GM12878 (cell line): ENCODE measurements around the gene FRAS1. TPM values are rescaled to one million over a fixed set of nuclear protein-coding genes. Genes with fewer than 3 reads are reported as not detected.

Source experiments
- ATAC-seq: fragments of 200-7000 bp; cut with Tn5 transposase; 3 replicates; pipeline ENCODE4 v1.9.1; 2020; ENCODE audit warnings: mild to moderate bottlenecking, moderate library complexity
- BruUV-seq: library from RNA; stranded (reverse); fragments of 400-500 nt; replicated peaks from 2 replicates; lab custom pipeline; 2021; lab: Mats Ljungman, UMichigan
- CTCF ChIA-PET: fragments of 300-600 bp; sonication (Branson Sonifier 250); formaldehyde crosslinking; extraction: SDS; loops from one replicate; lab custom pipeline; 2021; ENCODE audit warnings: inconsistent platforms; lab: Yijun Ruan, JAX
- POLR2A ChIA-PET: fragments of 350-600 bp; formaldehyde crosslinking; extraction: SDS; loops from one replicate; lab custom pipeline; 2021; ENCODE audit warnings: inconsistent platforms; lab: Charles Lee
- RAD21 ChIA-PET: fragments of 300-600 bp; sonication (Branson Sonifier 250); formaldehyde crosslinking; loops from one replicate; lab custom pipeline; 2023; ENCODE audit warnings: antibody characterized with exemption; ENCODE audit not compliant: unreplicated experiment; lab: Charles Lee
- SMC1A ChIA-PET: fragments of 300-600 bp; sonication (Branson Sonifier 250); formaldehyde crosslinking; loops from one replicate; lab custom pipeline; 2023; ENCODE audit not compliant: unreplicated experiment, uncharacterized antibody; lab: Charles Lee
- DNase-seq: peaks from one replicate; pipeline ENCODE4 v3.0.0-alpha.2; 2011; ENCODE audit warnings: low read depth, low spot score
- FAIRE-seq: peaks from 3 replicates; lab custom pipeline; 2011; peaks lifted over from hg19 to GRCh38; lab: Jason Lieb, UNC
- H2AFZ ChIP-seq: 2 replicates; pipeline ENCODE4 v1.6.0; 2011; ENCODE audit warnings: low read depth, low read length, control low read depth; ENCODE audit not compliant: control insufficient read depth
- H3K27ac ChIP-seq: 2 replicates; pipeline ENCODE4 v1.5.1; 2011; ENCODE audit warnings: control low read depth; ENCODE audit not compliant: control insufficient read depth, insufficient read depth
- H3K27me3 ChIP-seq, 2 experiments: replicated peaks in 1 of 2; 2 replicates each; pipeline versions ENCODE4 v1.6.0 to v1.6.1; 2011; ENCODE audit warnings: low read length in 1 of 2; ENCODE audit not compliant: control insufficient read depth in 2 of 2, insufficient read depth in 2 of 2
- H3K36me3 ChIP-seq, 2 experiments: 2 replicates each; pipeline ENCODE4 v1.5.1; 2011; ENCODE audit warnings: low read length in 1 of 2; ENCODE audit not compliant: control insufficient read depth in 2 of 2, insufficient read depth in 2 of 2
- H3K4me1 ChIP-seq: 2 replicates; pipeline ENCODE4 v1.6.1; 2011; ENCODE audit warnings: mild to moderate bottlenecking, low read length, moderate library complexity, mixed read lengths; ENCODE audit not compliant: control insufficient read depth, insufficient read depth
- H3K4me2 ChIP-seq: 2 replicates; pipeline ENCODE4 v1.6.0; 2011; ENCODE audit warnings: control low read depth; ENCODE audit not compliant: control insufficient read depth, insufficient read depth
- H3K4me3 ChIP-seq: fragments of 200-600 bp; sonication (generic); 2 replicates; pipeline ENCODE4 v1.5.1; 2016
- H3K79me2 ChIP-seq: 2 replicates; pipeline ENCODE4 v1.6.0; 2011; ENCODE audit warnings: low read length; ENCODE audit not compliant: control insufficient read depth, insufficient read depth
- H3K9ac ChIP-seq: 2 replicates; pipeline ENCODE4 v1.8.0; 2011; ENCODE audit warnings: low read length, control low read depth, mixed read lengths; ENCODE audit not compliant: control insufficient read depth, insufficient read depth
- H3K9me3 ChIP-seq: replicated peaks from 3 replicates; pipeline ENCODE4 v1.5.1; 2011; ENCODE audit warnings: mild to moderate bottlenecking, low read length; ENCODE audit not compliant: control insufficient read depth, insufficient read depth
- H4K20me1 ChIP-seq: 2 replicates; pipeline ENCODE4 v1.6.0; 2011; ENCODE audit not compliant: control insufficient read depth, insufficient read depth
- BCL11A ChIP-seq: IDR thresholded peaks from 2 replicates; pipeline ENCODE4 v1.6.1; 2011; ENCODE audit warnings: low read depth, low read length
- BHLHE40 ChIP-seq, 2 experiments: fragments of 450-650 bp in 1 of 2; IDR thresholded peaks; 2 replicates each; pipeline ENCODE4 v1.6.1; 2011 to 2017; ENCODE audit warnings: low read depth in 2 of 2, borderline replicate concordance in 1 of 2, improper control_type of control experiment in 1 of 2, low read length in 1 of 2, mild to moderate bottlenecking in 1 of 2
- DPF2 ChIP-seq: fragments of 450-650 bp; IDR thresholded peaks from 2 replicates; pipeline ENCODE4 v1.6.1; 2017; ENCODE audit warnings: mild to moderate bottlenecking
- EED ChIP-seq: sonication (generic); IDR thresholded peaks from 2 replicates; pipeline ENCODE4 v1.6.1; 2016; ENCODE audit warnings: antibody characterized with exemption, low read depth
- GATAD2B ChIP-seq: fragments of 450-650 bp; conservative IDR thresholded peaks from 2 replicates; pipeline ENCODE4 v1.6.1; 2017; ENCODE audit warnings: low read depth, mild to moderate bottlenecking, moderate library complexity
- HDAC2 ChIP-seq: fragments of 200-600 bp; sonication (generic); IDR thresholded peaks from 2 replicates; pipeline ENCODE4 v1.6.1; 2017
- KAT2A ChIP-seq: conservative IDR thresholded peaks from 2 replicates; pipeline ENCODE4 v1.6.1; 2011; ENCODE audit warnings: low read depth, low read length; ENCODE audit not compliant: control insufficient read depth
- MAX ChIP-seq: IDR thresholded peaks from 2 replicates; pipeline ENCODE4 v1.6.1; 2012; ENCODE audit warnings: low read depth, low read length, improper control_type of control experiment
- MYC ChIP-seq: IDR thresholded peaks from 2 replicates; pipeline ENCODE4 v1.6.1; 2011; ENCODE audit warnings: mild to moderate bottlenecking, low read length, moderate library complexity, inconsistent platforms; ENCODE audit not compliant: insufficient read depth, insufficient replicate concordance, insufficient read length, severe bottlenecking
- NBN ChIP-seq: fragments of 450-650 bp; IDR thresholded peaks from 2 replicates; pipeline ENCODE4 v1.6.1; 2016
- NFXL1 ChIP-seq: fragments of 450-650 bp; IDR thresholded peaks from 2 replicates; pipeline ENCODE4 v1.6.1; 2017; ENCODE audit warnings: antibody characterized with exemption, mild to moderate bottlenecking, borderline replicate concordance
- RAD21 ChIP-seq: IDR thresholded peaks from 2 replicates; pipeline ENCODE4 v1.6.1; 2011; ENCODE audit warnings: mild to moderate bottlenecking, low read depth, low read length, moderate library complexity; ENCODE audit not compliant: insufficient read depth
- RAD51 ChIP-seq: fragments of 450-650 bp; IDR thresholded peaks from 2 replicates; pipeline ENCODE4 v1.6.1; 2016; ENCODE audit warnings: moderate library complexity, mild to moderate bottlenecking, inconsistent platforms
- RUNX3 ChIP-seq: IDR thresholded peaks from 2 replicates; pipeline ENCODE4 v1.6.1; 2012; ENCODE audit warnings: low read length, inconsistent platforms
- SKIL ChIP-seq: fragments of 450-650 bp; IDR thresholded peaks from 2 replicates; pipeline ENCODE4 v1.6.1; 2017; ENCODE audit warnings: mild to moderate bottlenecking, low read depth, inconsistent platforms; ENCODE audit not compliant: poor library complexity, severe bottlenecking
- STAT1 ChIP-seq: fragments of 450-650 bp; conservative IDR thresholded peaks from 2 replicates; pipeline ENCODE4 v1.6.1; 2014; ENCODE audit warnings: antibody characterized with exemption, mild to moderate bottlenecking
- TCF12 ChIP-seq: IDR thresholded peaks from 2 replicates; pipeline ENCODE4 v1.6.1; 2011; ENCODE audit warnings: low read depth, mild to moderate bottlenecking, low read length
- ZNF217 ChIP-seq: fragments of 450-650 bp; IDR thresholded peaks from 2 replicates; pipeline ENCODE4 v1.6.1; 2017; ENCODE audit warnings: antibody characterized with exemption, mild to moderate bottlenecking
- ZNF622 ChIP-seq: fragments of 450-650 bp; IDR thresholded peaks from 2 replicates; pipeline ENCODE4 v1.6.1; 2017; ENCODE audit warnings: mild to moderate bottlenecking, inconsistent platforms
- WGBS: methylation state at CpG from one replicate; pipeline ENCODE4 v1.1.6; 2016; ENCODE audit warnings: low lambda C conversion rate; ENCODE audit not compliant: insufficient replicate concordance, insufficient coverage; ENCODE audit errors: missing lambda C conversion rate; 5-methylcytosine and 5-hydroxymethylcytosine counted together
- in situ Hi-C: fragments of 300-500 bp; cut with MboI; formaldehyde crosslinking; loops from 9 replicates; pipeline ENCODE4 v1.14.3; 2018; ENCODE audit warnings: mixed read lengths
- intact Hi-C: fragments of 100-400 bp; cut with micrococcal nuclease; formaldehyde crosslinking; loops from one replicate; pipeline ENCODE4 v1.14.2; 2022; ENCODE audit not compliant: unreplicated experiment
- polyA plus RNA-seq, 11 experiments: library from polyadenylated mRNA; depleted of rRNA in 4 of 11; unstranded in 6 of 11; stranded (reverse) in 5 of 11; fragments of >200 nt; fragmentation: Nextera tagmentation in 4 of 11; fragmentation: Illumina TruSeq in 1 of 11; extraction: Ambion mirVana in 4 of 11; extraction: Trizol in 1 of 11; gene quantifications; 1 replicate in 1 of 11; 2 replicates in 10 of 11; pipeline versions ENCODE4 v1.2.1 to v1.2.3, GENCODE V29; 2011 to 2016; ENCODE audit warnings: inconsistent platforms in 2 of 11, missing spikeins in 2 of 11, low read depth in 1 of 11
- total RNA-seq, 4 experiments: library from RNA; depleted of rRNA in 3 of 4; stranded (reverse); fragments of >200 nt in 3 of 4; fragmentation: Illumina TruSeq in 1 of 4; extraction: Trizol in 1 of 4; gene quantifications; 2 replicates each; pipeline versions ENCODE4 v1.2.1 to v1.2.3, GENCODE V29; 2013 to 2021

The FRAS1 gene
- total and polyA plus RNA-seq, 10 of the 15 experiments (the other 5 are each of a cell fraction or from before 2014, with no cell fraction given) = 0.08 to 11.7 (median 0.20) TPM

GRCh38 chr4:78047366-78047765 is 9.8 kb upstream of the FRAS1 start:
- in situ Hi-C loops = no loop called here
- SMC1A ChIA-PET = interaction anchor here (0.6 kb wide), 1 partner anchor 191 kb away, joined by 3 read pairs; no protein-coding TSS in a partner anchor
- WGBS = 13% methylated on average over 3 of the region's 3 CpGs

More at GRCh38 chr4:78047366-78047765, 9.8 kb upstream of the FRAS1 start:
- FAIRE-seq = no peak
- H3K27me3 ChIP-seq = no peaks in the 10 kb centered on the region
- H3K27ac ChIP-seq = no peak overlapping the region
- H3K4me2 ChIP-seq = no peak overlapping the region
- TF ChIP-seq BCL11A (no peak), TCF12 (no peak), BHLHE40 (IDR thresholded peaks at IDR 0.05; ENCODE audit: borderline replicate concordance in 1 of 2, low read depth in 2 of 2, low read length in 1 of 2) (no peak), NBN (no peak), RUNX3 (no peak), RAD51 (no peak), MAX (no peak), HDAC2 (no peak), NFXL1 (no peak), GATAD2B (no peak), KAT2A (no peak), ZNF217 (no peak), SKIL (no peak), MYC (no peak), EED (no peak), STAT1 (no peak), ZNF622 (no peak), RAD21 (no peak), DPF2 (no peak)
- intact Hi-C loops = no loop called here
- CTCF ChIA-PET = no interaction called here
- RAD21 ChIA-PET = no interaction called here
- H3K4me3 ChIP-seq = no peak overlapping the region
- no peaks in the 10 kb centered on the region for H4K20me1 ChIP-seq
- H2AFZ ChIP-seq = no peak overlapping the region
- BruUV-seq = no TSS peak
- no peak for ATAC-seq
- no peaks in the 10 kb centered on the region for H3K36me3 ChIP-seq
- POLR2A ChIA-PET = no interaction called here
- no peaks in the 10 kb centered on the region for H3K4me1 ChIP-seq
- DNase-seq = no peak
- no peak overlapping the region for H3K9ac ChIP-seq
- H3K79me2 ChIP-seq = no peaks in the 10 kb centered on the region
- no peaks in the 10 kb centered on the region for H3K9me3 ChIP-seq
